ENCODE results near the gene UROC1.

DNA sequence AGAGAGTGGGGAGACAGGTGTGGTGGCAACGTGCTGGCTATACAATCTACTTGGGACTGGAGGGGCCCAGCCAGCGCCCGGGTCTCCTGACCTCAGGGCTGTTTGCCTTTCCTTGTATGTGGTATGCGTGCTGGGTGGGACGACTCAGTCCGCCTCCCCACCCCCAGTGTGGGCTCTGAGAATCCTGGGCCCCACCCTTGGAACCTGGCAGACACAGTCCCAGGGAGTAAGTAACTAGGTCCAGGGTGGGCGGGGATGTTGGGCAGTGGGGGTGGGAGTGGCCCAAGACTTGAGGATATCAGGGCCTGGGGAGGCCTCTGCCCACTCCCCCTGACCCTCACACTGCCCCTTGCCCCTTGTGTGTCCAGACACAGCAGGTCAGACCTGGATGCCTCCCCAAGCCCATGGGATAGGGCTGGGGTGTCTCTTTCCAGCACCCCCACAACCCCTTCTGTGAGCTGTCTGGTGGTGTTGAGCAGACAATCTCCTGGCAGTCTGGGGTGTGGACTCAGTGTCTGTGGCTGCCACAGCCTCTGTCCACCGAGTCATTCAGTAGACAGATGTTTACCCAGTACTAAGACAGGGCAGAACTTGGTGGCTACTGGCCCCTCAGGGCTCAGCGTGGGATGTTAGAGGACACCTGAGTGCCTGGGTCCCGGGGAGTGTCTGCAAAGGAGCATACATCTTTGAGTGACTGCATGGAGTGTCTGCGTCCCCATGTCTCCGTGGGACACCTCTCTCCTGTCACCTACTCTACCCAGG is 7.7 kb upstream of the UROC1 start:
- TF ChIP-seq POLR2A (IDR thresholded peaks at IDR 0.05; ENCODE audit: low read depth, low read length) (no peak), TAF1 (IDR thresholded peaks at IDR 0.05; ENCODE audit: low read depth, low read length) (no peak), POLR2AphosphoS5 (IDR thresholded peaks at IDR 0.05; ENCODE audit: low read depth, low read length) (no peak)

Data from GM12891 (cell line).